PC-3 (cell line): Measurements from ENCODE around the gene DZIP3. TPM values are rescaled to one million over a fixed set of nuclear protein-coding genes. Genes with fewer than 3 reads are reported as not detected.
A peak's percentile ranks its signal among the peaks of the same experiment; 100 is the strongest.

Source experiments
- ATAC-seq: fragments of 200-7000 bp; cut with Tn5 transposase; 2 replicates; pipeline ENCODE4 v1.9.1; 2020; ENCODE audit warnings: mild to moderate bottlenecking, moderate library complexity
- BruUV-seq: library from RNA; stranded (reverse); fragments of 400-500 nt; replicated peaks from 2 replicates; lab custom pipeline; 2021; lab: Mats Ljungman, UMichigan
- CTCF ChIA-PET: fragments of 300-600 bp; sonication (Branson Sonifier 250); formaldehyde crosslinking; loops from one replicate; lab custom pipeline; 2022; ENCODE audit warnings: antibody characterized with exemption; lab: Charles Lee
- POLR2A ChIA-PET: fragments of 300-600 bp; sonication (Branson Sonifier 250); formaldehyde crosslinking; loops from one replicate; lab custom pipeline; 2022; ENCODE audit warnings: antibody characterized with exemption; ENCODE audit not compliant: unreplicated experiment; lab: Charles Lee
- DNase-seq: peaks from one replicate; pipeline ENCODE4 v3.0.0-alpha.2; 2015
- H2AFZ ChIP-seq: fragments of 300-600 bp; sonication (generic); 2 replicates; pipeline ENCODE4 v1.6.0; 2016; ENCODE audit warnings: antibody characterized with exemption, low read length
- H3F3A ChIP-seq: fragments of 300-600 bp; sonication (generic); one replicate; pipeline ENCODE4 v1.6.0; 2017; ENCODE audit warnings: antibody characterized with exemption, low read length, control low read depth, mild to moderate bottlenecking; ENCODE audit not compliant: unreplicated experiment
- H3K27ac ChIP-seq: fragments of 300-600 bp; sonication (generic); 2 replicates; pipeline ENCODE4 v1.5.1; 2016; ENCODE audit warnings: mild to moderate bottlenecking, low read length
- H3K27me3 ChIP-seq: fragments of 300-600 bp; sonication (generic); 2 replicates; pipeline ENCODE4 v1.6.1; 2016; ENCODE audit warnings: low read length, mixed read lengths
- H3K36me3 ChIP-seq: fragments of 300-600 bp; sonication (generic); 2 replicates; pipeline ENCODE4 v1.6.1; 2016; ENCODE audit warnings: low read depth, mixed run types, low read length, mixed read lengths
- H3K4me1 ChIP-seq: fragments of 300-600 bp; sonication (generic); 2 replicates; pipeline ENCODE4 v1.5.1; 2016; ENCODE audit warnings: low read length; ENCODE audit not compliant: insufficient read depth
- H3K4me2 ChIP-seq: fragments of 300-600 bp; sonication (generic); 2 replicates; pipeline ENCODE4 v1.6.0; 2016; ENCODE audit warnings: low read length
- H3K4me3 ChIP-seq: fragments of 300-600 bp; sonication (generic); 2 replicates; pipeline ENCODE4 v1.5.1; 2016; ENCODE audit warnings: mild to moderate bottlenecking, low read length, mixed read lengths
- H3K79me2 ChIP-seq: fragments of 300-600 bp; sonication (generic); 2 replicates; pipeline ENCODE4 v1.6.1; 2017; ENCODE audit warnings: low read length, mixed read lengths
- H3K9ac ChIP-seq: fragments of 300-600 bp; sonication (generic); 2 replicates; pipeline ENCODE4 v1.6.0; 2016; ENCODE audit warnings: mild to moderate bottlenecking, low read length
- H3K9me2 ChIP-seq: fragments of 300-600 bp; sonication (generic); replicated peaks from 2 replicates; pipeline ENCODE4 v1.6.1; 2016; ENCODE audit warnings: mixed run types, low read length, mixed read lengths
- H3K9me3 ChIP-seq: fragments of 300-600 bp; sonication (generic); 2 replicates; pipeline ENCODE4 v1.6.1; 2016; ENCODE audit warnings: low read length, mixed read lengths
- H4K20me1 ChIP-seq: fragments of 300-600 bp; sonication (generic); 2 replicates; pipeline ENCODE4 v1.6.1; 2016; ENCODE audit warnings: low read length, mixed read lengths
- EZH2 ChIP-seq: fragments of 300-600 bp; sonication (generic); IDR thresholded peaks from one replicate; pipeline ENCODE4 v1.6.1; 2017; ENCODE audit warnings: antibody characterized with exemption, mild to moderate bottlenecking, low read length; ENCODE audit not compliant: unreplicated experiment
- EZH2phosphoT487 ChIP-seq: fragments of 300-600 bp; sonication (generic); IDR thresholded peaks from 2 replicates; pipeline ENCODE4 v1.6.1; 2018; ENCODE audit warnings: mild to moderate bottlenecking, antibody characterized with exemption, low read length, borderline replicate concordance
- intact Hi-C: fragments of 100-400 bp; cut with micrococcal nuclease; formaldehyde crosslinking; loops from 2 replicates; pipeline ENCODE4 v1.9.0; 2023
- total RNA-seq: library from RNA; depleted of rRNA; stranded (reverse); fragments of >200 nt; gene quantifications from 2 replicates; pipeline ENCODE4 v1.2.3, GENCODE V29; 2014
- TF ChIP-seq, protein P1 (sequence below): fragments of 300-600 bp; sonication (generic); conservative IDR thresholded peaks from 2 replicates; pipeline ENCODE4 v1.5.1; 2017; ENCODE audit warnings: antibody characterized with exemption, low read depth, mild to moderate bottlenecking, low read length

The DZIP3 gene
- total RNA-seq, 1 experiment from 2014 or later, result 7.3 TPM

DNA sequence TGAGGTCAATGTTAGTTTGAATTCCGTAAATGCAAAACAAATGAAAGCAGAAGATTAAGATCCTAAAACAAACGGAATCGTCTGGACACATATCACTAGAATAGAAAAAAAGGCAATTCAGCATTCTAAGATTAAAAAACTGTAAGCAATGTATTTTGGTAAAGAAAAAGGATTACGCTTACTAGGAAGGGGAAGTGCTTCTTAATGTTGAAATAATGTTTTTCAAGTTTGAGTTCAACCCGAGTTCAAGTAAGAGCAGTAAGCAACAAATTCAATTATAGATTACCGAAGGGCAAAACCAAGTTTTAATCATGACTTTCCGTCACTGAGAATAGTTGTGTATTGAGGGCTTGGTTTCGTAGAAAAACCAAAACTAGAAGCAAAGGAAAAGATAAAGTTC, 921 bp upstream of the DZIP3 start:
- H3F3A ChIP-seq, result no peaks in the 10 kb centered on the region
- ChIA-PET CTCF (interaction anchor here (0.5 to 1.0 kb wide), 3 partner anchors 22 to 94 kb away, joined by 3 read pairs; no protein-coding TSS in a partner anchor), POLR2A (interaction anchor here (0.6 kb wide), 1 partner anchor 152 kb away, joined by 3 read pairs; no protein-coding TSS in a partner anchor)
- H3K79me2 ChIP-seq, result peaks cover 75% of the 10 kb centered on the region
- H3K9me3 ChIP-seq, result no peaks in the 10 kb centered on the region
- no peaks in the 10 kb centered on the region for H3K27me3 ChIP-seq
- H2AFZ ChIP-seq, result peak overlapping the region; percentile 90
- H3K4me2 ChIP-seq, result peak overlapping the region; percentile 86
- H3K27ac ChIP-seq, result peak overlapping the region; percentile 94
- intact Hi-C loops, result loop anchor here (2.0 kb wide), 1 partner anchor 34 kb away; no protein-coding TSS in a partner anchor
- peaks cover 14% of the 10 kb centered on the region; the same call in 1 of the 2 replicates for H3K36me3 ChIP-seq
- ATAC-seq (no peak), DNase-seq (no peak)
- no peaks in the 10 kb centered on the region for H3K9me2 ChIP-seq
- peak overlapping the region; percentile 98 for H3K4me3 ChIP-seq
- H4K20me1 ChIP-seq, result peaks cover 17% of the 10 kb centered on the region; the same call in 1 of the 2 replicates
- no TSS peak for BruUV-seq
- TF ChIP-seq, protein P1, sequence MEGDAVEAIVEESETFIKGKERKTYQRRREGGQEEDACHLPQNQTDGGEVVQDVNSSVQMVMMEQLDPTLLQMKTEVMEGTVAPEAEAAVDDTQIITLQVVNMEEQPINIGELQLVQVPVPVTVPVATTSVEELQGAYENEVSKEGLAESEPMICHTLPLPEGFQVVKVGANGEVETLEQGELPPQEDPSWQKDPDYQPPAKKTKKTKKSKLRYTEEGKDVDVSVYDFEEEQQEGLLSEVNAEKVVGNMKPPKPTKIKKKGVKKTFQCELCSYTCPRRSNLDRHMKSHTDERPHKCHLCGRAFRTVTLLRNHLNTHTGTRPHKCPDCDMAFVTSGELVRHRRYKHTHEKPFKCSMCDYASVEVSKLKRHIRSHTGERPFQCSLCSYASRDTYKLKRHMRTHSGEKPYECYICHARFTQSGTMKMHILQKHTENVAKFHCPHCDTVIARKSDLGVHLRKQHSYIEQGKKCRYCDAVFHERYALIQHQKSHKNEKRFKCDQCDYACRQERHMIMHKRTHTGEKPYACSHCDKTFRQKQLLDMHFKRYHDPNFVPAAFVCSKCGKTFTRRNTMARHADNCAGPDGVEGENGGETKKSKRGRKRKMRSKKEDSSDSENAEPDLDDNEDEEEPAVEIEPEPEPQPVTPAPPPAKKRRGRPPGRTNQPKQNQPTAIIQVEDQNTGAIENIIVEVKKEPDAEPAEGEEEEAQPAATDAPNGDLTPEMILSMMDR, result no peak
- no peak for TF ChIP-seq EZH2phosphoT487
- TF ChIP-seq EZH2, result no peak
- H3K9ac ChIP-seq, result peak overlapping the region; percentile 97
- H3K4me1 ChIP-seq, result peaks cover 29% of the 10 kb centered on the region

GRCh38 chr3:108589998-108590323, 439 bp downstream of the DZIP3 start:
- CTCF ChIA-PET, result interaction anchor here (0.6 kb wide), 1 partner anchor 434 kb away, joined by 4 read pairs; no protein-coding TSS in a partner anchor
- ATAC-seq, result no peak
- Histone ChIP-seq H2AFZ (peak overlapping the region; percentile 90), H3F3A (no peaks in the 10 kb centered on the region), H3K9ac (peak overlapping the region; percentile 97), H4K20me1 (peaks cover 17% of the 10 kb centered on the region; the same call in 1 of the 2 replicates), H3K4me2 (peak overlapping the region; percentile 86), H3K27me3 (no peaks in the 10 kb centered on the region), H3K9me3 (no peaks in the 10 kb centered on the region), H3K27ac (peak overlapping the region; percentile 94), H3K4me1 (peaks cover 29% of the 10 kb centered on the region), H3K4me3 (peak overlapping the region; percentile 98), H3K79me2 (peaks cover 61% of the 10 kb centered on the region), H3K36me3 (peaks cover 1% of the 10 kb centered on the region; the same call in 1 of the 2 replicates), H3K9me2 (no peaks in the 10 kb centered on the region)
- TF ChIP-seq EZH2phosphoT487 (no peak), EZH2 (no peak)
- TF ChIP-seq, protein P1, result peak; percentile 42; the same call in 1 of the 2 replicates
- intact Hi-C loops, result loop anchor here (2.0 kb wide), 1 partner anchor 35 kb away; no protein-coding TSS in a partner anchor
- BruUV-seq, result no TSS peak
- POLR2A ChIA-PET, result interaction anchor here (0.7 kb wide), 1 partner anchor 25 kb away, joined by 5 read pairs; no protein-coding TSS in a partner anchor
- DNase-seq, result no peak

DNA sequence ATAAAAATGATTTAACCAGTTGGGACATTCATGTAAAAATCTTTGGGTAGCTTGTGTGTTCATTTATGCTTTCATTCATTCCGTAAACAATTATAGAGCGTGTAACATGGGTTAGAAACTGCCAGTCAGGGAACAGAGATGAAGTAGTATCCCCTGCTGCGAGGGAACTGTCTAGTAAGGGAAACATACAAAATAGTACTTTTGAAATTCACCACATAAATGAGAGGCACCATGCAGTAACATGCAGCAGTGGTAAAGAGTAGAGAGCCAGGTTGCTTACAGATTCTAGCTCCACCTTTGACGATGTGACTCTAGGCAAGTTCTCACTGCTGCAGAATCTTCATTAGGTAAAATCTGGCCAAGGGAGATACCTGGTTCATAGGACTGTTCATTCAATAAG, 938 bp downstream of the DZIP3 start:
- H3K4me1 ChIP-seq, result peaks cover 29% of the 10 kb centered on the region
- ChIA-PET POLR2A (interaction anchor here (0.5 kb wide), 1 partner anchor 175 kb away, joined by 3 read pairs; no protein-coding TSS in a partner anchor), CTCF (interaction anchor here (0.6 kb wide), 1 partner anchor 433 kb away, joined by 4 read pairs; no protein-coding TSS in a partner anchor)
- ATAC-seq (no peak), DNase-seq (no peak)
- 0 out of 2 replicates have a peak overlapping the region, but pooled peaks have one; percentile 16 for H2AFZ ChIP-seq
- BruUV-seq, result no TSS peak
- peak overlapping the region; percentile 98 for H3K4me3 ChIP-seq
- H3K27me3 ChIP-seq, result no peaks in the 10 kb centered on the region
- H3K9me3 ChIP-seq, result no peaks in the 10 kb centered on the region
- intact Hi-C loops, result no loop called here
- H4K20me1 ChIP-seq, result peaks cover 17% of the 10 kb centered on the region; the same call in 1 of the 2 replicates
- peak overlapping the region; percentile 97 for H3K9ac ChIP-seq
- peak overlapping the region; percentile 94 for H3K27ac ChIP-seq
- peaks cover 56% of the 10 kb centered on the region for H3K79me2 ChIP-seq
- TF ChIP-seq EZH2phosphoT487 (no peak), EZH2 (no peak)
- TF ChIP-seq, protein P1, result no peak
- H3K4me2 ChIP-seq, result peak overlapping the region; percentile 86
- no peaks in the 10 kb centered on the region for H3K36me3 ChIP-seq
- no peaks in the 10 kb centered on the region for H3K9me2 ChIP-seq
- no peaks in the 10 kb centered on the region for H3F3A ChIP-seq
